B cell (primary cell): ENCODE measurements around the gene RAD23A. TPM values are rescaled to one million over a fixed set of nuclear protein-coding genes. Genes with fewer than 3 reads are reported as not detected.

Source experiments
- ATAC-seq: fragments of 200-7000 bp; cut with Tn5 transposase; one replicate; pipeline ENCODE4 v1.10.0; 2021; ENCODE audit warnings: low read depth, mild to moderate bottlenecking, moderate number of reproducible peaks, moderate library complexity
- CTCF ChIA-PET: fragments of 350-600 bp; sonication (Branson Sonifier 250); formaldehyde crosslinking; loops from one replicate; lab custom pipeline; 2021; ENCODE audit warnings: antibody characterized with exemption, inconsistent platforms; lab: Charles Lee
- POLR2A ChIA-PET: fragments of 350-600 bp; sonication (Branson Sonifier 250); formaldehyde crosslinking; loops from one replicate; lab custom pipeline; 2021; ENCODE audit warnings: antibody characterized with exemption; lab: Charles Lee
- DNase-seq: peaks from one replicate; pipeline ENCODE4 v3.0.0; 2013
- H2AFZ ChIP-seq: 2 replicates; pipeline ENCODE4 v1.6.1; 2012; ENCODE audit warnings: mild to moderate bottlenecking, low read depth, low read length; ENCODE audit not compliant: insufficient read depth, poor library complexity, severe bottlenecking
- H3K27ac ChIP-seq, 2 donors: 1 replicate in 1 of 2; 2 replicates in 1 of 2; pipeline ENCODE4 v1.5.1; 2012 to 2013; ENCODE audit warnings: low read length in 2 of 2, mild to moderate bottlenecking in 2 of 2, moderate library complexity in 1 of 2
- H3K27me3 ChIP-seq, 4 experiments: fragments of 200-600 bp in 1 of 4; sonication (generic) in 1 of 4; replicated peaks in 1 of 4; 1 replicate in 2 of 4; 2 replicates in 2 of 4; pipeline versions ENCODE4 v1.6.1 to v1.7.0; 2013 to 2016; ENCODE audit warnings: low read length in 3 of 4, mild to moderate bottlenecking in 2 of 4, mixed read lengths in 1 of 4, moderate library complexity in 1 of 4; ENCODE audit not compliant: insufficient read depth in 4 of 4, control insufficient read depth in 3 of 4; ENCODE audit errors: control extremely low read depth in 1 of 4
- H3K36me3 ChIP-seq, 2 experiments: replicated peaks in 1 of 2; 1 replicate in 1 of 2; 2 replicates in 1 of 2; pipeline versions ENCODE4 v1.6.1 to v1.7.1; 2013; ENCODE audit warnings: low read length in 1 of 2; ENCODE audit not compliant: insufficient read depth in 2 of 2, control insufficient read depth in 1 of 2; ENCODE audit errors: control extremely low read depth in 1 of 2, extremely low read depth in 1 of 2
- H3K4me1 ChIP-seq, 2 donors: fragments of 200-600 bp in 1 of 2; sonication (generic) in 1 of 2; 1 replicate in 1 of 2; 2 replicates in 1 of 2; pipeline versions ENCODE4 v1.5.1 to v1.6.1; 2013 to 2017; ENCODE audit warnings: low read length in 2 of 2; ENCODE audit not compliant: control insufficient read depth in 2 of 2, insufficient read depth in 2 of 2
- H3K4me2 ChIP-seq: replicated peaks from 2 replicates; pipeline ENCODE3; 2012; ENCODE audit warnings: mild to moderate bottlenecking, low read depth, low read length; ENCODE audit not compliant: poor library complexity, severe bottlenecking
- H3K4me3 ChIP-seq, 5 experiments: fragments of 200-600 bp in 1 of 5; sonication (generic) in 1 of 5; 1 replicate in 3 of 5; 2 replicates in 2 of 5; pipeline versions ENCODE4 v1.5.1 to v1.7.0; 2011 to 2016; ENCODE audit warnings: low read length in 4 of 5, mild to moderate bottlenecking in 4 of 5, low read depth in 2 of 5, control low read depth in 1 of 5, moderate library complexity in 1 of 5; ENCODE audit not compliant: insufficient read depth in 1 of 5; ENCODE audit errors: control extremely low read depth in 1 of 5, extremely low read depth in 1 of 5
- H3K79me2 ChIP-seq: fragments of 200-600 bp; sonication (generic); one replicate; pipeline ENCODE4 v1.6.0; 2016; ENCODE audit warnings: low read length; ENCODE audit not compliant: control insufficient read depth, insufficient read depth
- H3K9ac ChIP-seq: fragments of 200-600 bp; sonication (generic); 2 replicates; pipeline ENCODE4 v1.6.1; 2017; ENCODE audit warnings: mild to moderate bottlenecking, low read length, moderate library complexity
- H3K9me3 ChIP-seq, 3 donors: one replicate each; pipeline versions ENCODE4 v1.6.1 to v1.7.1; 2013; ENCODE audit warnings: low read length in 2 of 3; ENCODE audit not compliant: control insufficient read depth in 2 of 3, insufficient read depth in 1 of 3; ENCODE audit errors: control extremely low read depth in 1 of 3
- H4K20me1 ChIP-seq: 2 replicates; pipeline ENCODE4 v1.6.0; 2012; ENCODE audit warnings: mild to moderate bottlenecking, low read length; ENCODE audit not compliant: insufficient read depth, control insufficient read depth, poor library complexity, severe bottlenecking
- H3K27ac Mint-ChIP-seq: one replicate; pipeline ENCODE4 v1.8.0; 2021; ENCODE audit warnings: mixed read lengths
- H3K27me3 Mint-ChIP-seq: one replicate; pipeline ENCODE4 v1.8.0; 2021; ENCODE audit warnings: mixed read lengths
- H3K4me1 Mint-ChIP-seq: one replicate; pipeline ENCODE4 v1.8.0; 2021; ENCODE audit warnings: mixed read lengths
- H3K4me3 Mint-ChIP-seq: one replicate; pipeline ENCODE4 v1.8.0; 2021; ENCODE audit warnings: mixed read lengths
- H3K9me3 Mint-ChIP-seq: one replicate; pipeline ENCODE4 v1.8.0; 2022; ENCODE audit warnings: mixed read lengths; ENCODE audit not compliant: insufficient read depth
- EZH2 ChIP-seq: IDR thresholded peaks from 2 replicates; pipeline ENCODE4 v1.6.1; 2012; ENCODE audit warnings: borderline replicate concordance, low read depth, mild to moderate bottlenecking, moderate library complexity, low read length; ENCODE audit not compliant: insufficient read depth, poor library complexity, severe bottlenecking
- WGBS: methylation state at CpG from one replicate; pipeline ENCODE4 v1.1.5; 2013; ENCODE audit warnings: missing lambda C conversion rate; ENCODE audit not compliant: insufficient coverage; 5-methylcytosine and 5-hydroxymethylcytosine counted together
- intact Hi-C: fragments of 100-400 bp; cut with micrococcal nuclease; formaldehyde crosslinking; loops from one replicate; pipeline ENCODE4 v1.10.0; 2022
- polyA plus RNA-seq: library from polyadenylated mRNA; depleted of rRNA; stranded (reverse); fragments of >200 nt; gene quantifications from 2 replicates; pipeline ENCODE4 v1.2.3, GENCODE V29; 2012
- total RNA-seq, 2 donors: library from RNA; stranded (reverse); fragments of 120-200 nt in 1 of 2; gene quantifications; 1 replicate in 1 of 2; 2 replicates in 1 of 2; pipeline versions ENCODE4 v1.2.3 to v1.2.4, GENCODE V29; 2013 to 2022
- TF ChIP-seq, protein P1 (sequence below): fragments of 200-600 bp; IDR thresholded peaks from one replicate; pipeline ENCODE4 v1.8.0; 2022; ENCODE audit warnings: antibody characterized with exemption, mild to moderate bottlenecking

The RAD23A gene
- total and polyA plus RNA-seq, 2 donors (not counting 1 experiment from before 2014, with no cell fraction given) = 100 to 106 TPM

DNA sequence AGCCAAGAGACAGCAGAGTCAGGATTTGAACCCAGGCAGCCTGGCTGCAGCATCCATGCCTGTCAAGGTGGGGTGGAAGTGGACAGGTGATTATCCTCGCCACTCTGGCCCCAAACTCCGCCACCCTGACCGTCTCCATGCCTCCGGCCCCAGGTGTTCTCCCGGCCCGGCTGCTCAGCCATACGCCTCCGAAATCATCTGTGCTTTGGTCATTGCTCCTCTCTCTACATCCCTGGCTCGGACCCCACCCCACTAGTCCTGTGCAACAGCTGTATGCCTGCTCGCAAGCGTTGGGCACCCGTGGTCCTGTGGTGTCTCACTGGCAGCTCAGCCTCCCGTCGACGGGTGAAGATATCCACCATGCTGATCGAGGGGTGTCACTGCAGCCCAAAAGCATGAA is 27.6 kb downstream of the RAD23A start:
- H3K79me2 ChIP-seq = no peaks in the 10 kb centered on the region
- peaks cover 0 to 5% of the 10 kb centered on the region in 2 donors for H3K4me1 ChIP-seq
- 89% methylated on average over 15 of the region's 16 CpGs for WGBS
- peaks cover 0 to 14% (median 1%) of the 10 kb centered on the region in 4 experiments for H3K27me3 ChIP-seq
- ChIA-PET POLR2A (interaction anchor here (0.9 kb wide), 1 partner anchor 121 kb away, joined by 3 read pairs; no protein-coding TSS in a partner anchor), CTCF (interaction anchor here (1.7 to 8.2 kb wide), 3 partner anchors 8 to 88 kb away, joined by 8 to 161 read pairs (median 9); no protein-coding TSS in a partner anchor)
- no peak overlapping the region for H3K9ac ChIP-seq
- no peaks in the 10 kb centered on the region for H3K9me3 Mint-ChIP-seq
- no peaks in the 10 kb centered on the region for H3K9me3 ChIP-seq
- no peaks in the 10 kb centered on the region for H3K36me3 ChIP-seq
- H3K4me3 ChIP-seq = no peak overlapping the region
- H3K4me3 Mint-ChIP-seq = no peak overlapping the region
- DNase-seq = peak; percentile 21
- TF ChIP-seq, protein P1, sequence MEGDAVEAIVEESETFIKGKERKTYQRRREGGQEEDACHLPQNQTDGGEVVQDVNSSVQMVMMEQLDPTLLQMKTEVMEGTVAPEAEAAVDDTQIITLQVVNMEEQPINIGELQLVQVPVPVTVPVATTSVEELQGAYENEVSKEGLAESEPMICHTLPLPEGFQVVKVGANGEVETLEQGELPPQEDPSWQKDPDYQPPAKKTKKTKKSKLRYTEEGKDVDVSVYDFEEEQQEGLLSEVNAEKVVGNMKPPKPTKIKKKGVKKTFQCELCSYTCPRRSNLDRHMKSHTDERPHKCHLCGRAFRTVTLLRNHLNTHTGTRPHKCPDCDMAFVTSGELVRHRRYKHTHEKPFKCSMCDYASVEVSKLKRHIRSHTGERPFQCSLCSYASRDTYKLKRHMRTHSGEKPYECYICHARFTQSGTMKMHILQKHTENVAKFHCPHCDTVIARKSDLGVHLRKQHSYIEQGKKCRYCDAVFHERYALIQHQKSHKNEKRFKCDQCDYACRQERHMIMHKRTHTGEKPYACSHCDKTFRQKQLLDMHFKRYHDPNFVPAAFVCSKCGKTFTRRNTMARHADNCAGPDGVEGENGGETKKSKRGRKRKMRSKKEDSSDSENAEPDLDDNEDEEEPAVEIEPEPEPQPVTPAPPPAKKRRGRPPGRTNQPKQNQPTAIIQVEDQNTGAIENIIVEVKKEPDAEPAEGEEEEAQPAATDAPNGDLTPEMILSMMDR = no peak
- TF ChIP-seq EZH2 = no peak
- H3K27me3 Mint-ChIP-seq = peaks cover 12% of the 10 kb centered on the region
- H3K27ac ChIP-seq = no peak overlapping the region
- H3K4me2 ChIP-seq = no peak overlapping the region
- H3K4me1 Mint-ChIP-seq = peaks cover 5% of the 10 kb centered on the region
- ATAC-seq = no peak
- H2AFZ ChIP-seq = no peak overlapping the region
- no peak overlapping the region for H3K27ac Mint-ChIP-seq
- no peaks in the 10 kb centered on the region for H4K20me1 ChIP-seq
- intact Hi-C loops = loop anchor here (10.0 kb wide), 1 partner anchor 222 kb away; no protein-coding TSS in a partner anchor
